Eye (tissue), 1 donor: ENCODE measurements around the gene C1orf35.

ENCODE experiments used
- DNase-seq: peaks from one replicate; pipeline ENCODE4 v3.0.0-alpha.2; 2015

C1orf35 gene

DNA sequence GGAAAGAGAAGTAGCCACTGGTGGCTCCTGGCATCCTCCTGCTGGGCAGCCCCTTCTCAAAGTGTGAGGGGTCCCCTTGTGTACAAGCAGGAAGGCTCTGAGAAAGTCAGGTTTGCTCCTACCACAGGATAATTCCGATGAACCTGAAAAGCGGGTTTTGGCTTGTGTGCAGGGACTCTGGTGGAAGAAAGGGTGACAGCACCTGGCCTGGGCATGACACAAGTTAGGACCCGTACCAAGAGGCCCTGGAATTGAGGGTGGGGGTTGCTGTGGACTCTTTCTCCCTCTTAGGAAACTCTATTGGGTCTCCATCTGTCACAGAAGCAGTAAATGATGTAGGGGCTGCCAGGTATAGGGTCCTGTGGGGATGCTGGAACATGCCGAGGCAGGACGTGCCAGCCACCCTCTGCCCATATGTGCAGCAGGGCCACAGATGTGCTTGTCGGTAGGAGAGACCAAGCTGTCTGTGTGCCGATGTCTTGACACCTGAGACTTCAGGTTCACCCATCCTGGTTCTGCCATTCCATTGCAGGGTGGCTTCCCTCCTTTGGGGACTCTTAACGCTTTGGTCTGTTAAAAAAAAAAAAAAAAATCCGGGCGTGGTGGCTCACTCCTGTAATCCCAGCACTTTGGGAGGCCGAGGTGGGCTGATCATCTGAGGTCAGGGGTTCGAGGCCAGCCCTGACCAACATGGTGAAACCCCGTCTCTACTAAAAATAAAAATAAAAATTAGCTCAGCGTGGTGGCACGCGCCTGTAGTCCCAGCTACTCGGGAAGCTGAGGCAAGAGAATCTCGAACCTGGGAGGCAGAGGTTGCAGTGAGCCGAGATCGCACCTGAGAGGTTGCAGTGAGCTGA lies 9.8 kb downstream of the C1orf35 start:
- no peak for DNase-seq

DNA sequence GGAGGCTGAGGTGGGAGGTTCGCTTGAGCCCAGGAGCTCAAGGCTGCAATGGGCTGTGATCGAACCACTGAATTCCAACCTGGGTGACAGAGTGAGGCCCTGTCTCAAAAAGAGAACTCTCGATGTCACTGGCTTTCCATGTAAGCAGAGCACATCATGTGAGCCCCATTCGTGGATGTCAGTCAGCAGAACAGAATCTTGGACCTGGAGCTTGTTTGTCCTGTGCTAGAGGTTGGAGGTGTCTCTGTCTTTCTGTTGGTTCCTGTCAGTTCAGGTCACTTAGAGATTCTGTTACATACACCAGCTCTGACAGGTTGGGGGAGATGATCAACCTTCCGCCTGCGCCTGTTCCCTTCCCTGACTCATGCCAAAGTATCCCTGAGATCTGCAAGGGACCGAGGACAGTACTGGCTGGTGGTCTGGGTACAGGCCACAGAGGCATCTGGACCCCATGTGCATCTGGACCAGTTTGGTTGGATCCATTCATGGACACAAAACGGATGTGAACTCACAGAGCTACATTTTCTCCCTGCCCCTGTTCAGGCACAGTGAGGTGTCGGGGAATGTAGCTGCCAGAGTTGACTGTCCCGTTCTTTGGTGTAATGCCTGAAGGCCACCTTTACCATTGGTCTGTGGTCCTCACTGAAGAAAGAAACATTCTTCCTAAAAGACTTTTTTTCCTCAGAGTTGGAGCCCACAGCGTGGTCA lies 10.6 kb downstream of the C1orf35 start:
- DNase-seq, result no peak

DNA sequence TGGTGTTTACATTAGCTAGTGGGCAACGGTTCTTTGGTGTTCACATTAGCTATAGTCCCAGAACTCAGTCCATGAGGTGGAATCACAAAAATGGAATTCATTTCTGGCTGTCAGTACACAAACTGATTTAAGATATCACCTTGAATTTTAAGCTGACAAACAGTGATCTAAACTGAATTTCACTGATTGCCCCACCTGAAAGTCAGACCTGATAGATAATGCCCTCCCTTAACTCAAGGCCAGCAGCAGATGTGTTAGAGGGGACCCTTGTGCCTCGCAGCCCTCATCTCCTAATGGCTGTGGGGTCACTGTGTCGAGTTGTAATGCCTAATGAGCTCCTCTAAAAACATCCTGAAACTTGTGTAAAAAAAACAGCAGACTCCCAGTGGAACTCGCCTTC lies 12.0 kb downstream of the C1orf35 start:
- DNase-seq, result no peak

DNA sequence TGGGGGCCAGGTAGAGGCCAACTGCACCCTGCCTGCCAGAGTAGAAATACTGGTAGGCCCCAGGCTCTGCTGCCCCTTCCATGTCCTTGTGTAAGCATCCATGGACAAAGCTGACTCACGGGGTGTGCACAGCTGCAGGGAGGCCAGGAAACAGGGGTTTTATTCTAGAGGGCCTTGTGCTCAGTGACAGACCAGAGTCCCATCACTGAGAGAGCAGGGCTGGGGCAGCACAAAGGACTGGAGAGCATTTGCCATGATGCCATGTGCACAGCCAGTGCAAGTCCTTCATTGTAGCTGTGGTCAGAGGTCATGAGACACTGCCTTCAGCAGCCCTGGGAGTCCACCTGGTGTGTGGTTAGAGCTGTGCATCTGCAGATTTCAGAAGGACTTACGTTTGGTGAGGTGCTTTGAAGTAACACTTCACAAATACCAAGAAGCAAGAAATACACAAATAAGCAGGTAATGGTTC lies 12.5 kb downstream of the C1orf35 start:
- no peak for DNase-seq

DNA sequence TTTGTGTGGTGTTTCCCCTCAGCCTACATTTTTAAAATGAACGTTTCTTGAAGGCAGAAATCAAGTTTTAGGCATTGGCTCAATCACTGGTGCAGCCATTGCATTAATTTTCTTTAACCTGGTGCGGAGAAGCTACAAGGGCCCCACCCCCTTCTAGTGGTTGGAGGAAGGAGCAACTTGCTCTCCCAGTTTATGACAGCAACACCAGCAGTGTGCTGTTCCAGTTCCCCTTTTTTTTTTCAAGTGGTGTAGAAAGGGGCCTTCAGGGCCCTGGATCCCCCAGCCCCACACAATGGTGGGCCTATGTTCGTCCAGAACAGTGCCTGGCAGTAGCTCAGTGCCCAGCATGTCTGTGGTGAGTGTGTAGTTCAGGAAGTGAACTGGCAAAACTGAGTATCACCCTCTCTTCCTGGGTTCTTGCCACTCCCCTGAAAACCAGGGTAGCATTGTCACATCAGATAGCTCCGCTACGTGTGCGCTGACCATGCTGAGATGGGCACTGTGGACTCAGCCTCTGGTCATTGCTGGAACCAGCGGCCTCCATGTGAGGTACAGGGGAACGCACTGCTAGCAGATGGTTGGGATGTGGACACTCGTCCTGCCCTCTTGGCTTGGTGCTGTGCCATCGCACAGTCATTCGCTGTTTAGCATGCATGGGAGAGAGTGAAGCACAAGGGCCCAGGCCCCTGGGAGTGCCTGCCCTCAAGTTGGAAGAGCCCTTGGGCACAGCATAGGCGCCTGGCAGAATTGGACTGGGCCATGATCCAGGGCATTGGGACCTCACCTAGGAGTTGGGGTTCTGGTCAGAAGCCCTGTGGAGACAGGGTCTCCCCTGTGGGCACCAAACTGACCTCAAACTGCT lies 13.4 kb downstream of the C1orf35 start:
- DNase-seq, result no peak

DNA sequence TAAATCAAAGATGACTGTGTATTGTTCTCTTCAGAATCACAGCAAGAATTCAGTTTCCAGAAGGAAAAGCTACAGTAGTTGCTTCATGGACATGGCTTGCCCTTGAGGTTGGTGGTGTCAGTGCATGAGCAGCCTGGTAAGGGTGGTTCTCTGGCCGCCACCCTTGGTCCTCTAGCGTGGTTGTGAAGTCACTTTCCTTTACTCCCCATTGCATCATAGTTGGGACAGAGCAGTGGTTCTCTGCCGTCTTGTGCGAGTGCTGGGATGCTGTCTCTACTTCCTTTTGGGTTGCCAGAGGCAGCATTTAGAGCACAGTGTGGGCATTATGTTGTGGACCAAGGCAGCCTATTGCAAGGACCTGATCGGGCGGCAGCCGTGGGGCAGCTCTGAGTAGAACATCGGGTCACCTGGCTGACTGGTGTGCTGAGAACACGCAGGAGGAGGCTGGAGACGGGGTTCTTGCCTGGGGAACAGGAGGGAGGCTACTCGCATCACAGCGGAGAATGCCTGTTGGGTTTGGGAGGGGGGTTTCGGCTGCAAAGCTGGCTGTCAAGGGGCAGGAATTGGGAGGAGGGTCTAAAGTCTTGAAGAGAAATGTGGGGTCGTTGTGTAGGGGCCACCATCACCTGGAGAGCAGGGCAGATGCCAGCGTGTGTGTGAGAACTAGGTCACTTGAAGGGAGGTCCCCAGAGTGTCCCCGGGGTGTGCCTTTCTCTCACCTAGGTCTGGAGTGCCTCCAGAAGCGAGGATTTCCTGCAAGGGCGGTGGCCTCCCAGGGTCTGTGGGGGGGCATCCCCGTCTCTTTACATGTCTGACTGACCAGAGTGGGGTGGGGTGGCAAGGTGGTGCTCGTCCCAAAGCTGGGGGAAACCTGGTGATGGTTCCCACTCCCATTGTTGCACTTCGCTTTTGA lies 14.3 kb downstream of the C1orf35 start:
- DNase-seq, result no peak

DNA sequence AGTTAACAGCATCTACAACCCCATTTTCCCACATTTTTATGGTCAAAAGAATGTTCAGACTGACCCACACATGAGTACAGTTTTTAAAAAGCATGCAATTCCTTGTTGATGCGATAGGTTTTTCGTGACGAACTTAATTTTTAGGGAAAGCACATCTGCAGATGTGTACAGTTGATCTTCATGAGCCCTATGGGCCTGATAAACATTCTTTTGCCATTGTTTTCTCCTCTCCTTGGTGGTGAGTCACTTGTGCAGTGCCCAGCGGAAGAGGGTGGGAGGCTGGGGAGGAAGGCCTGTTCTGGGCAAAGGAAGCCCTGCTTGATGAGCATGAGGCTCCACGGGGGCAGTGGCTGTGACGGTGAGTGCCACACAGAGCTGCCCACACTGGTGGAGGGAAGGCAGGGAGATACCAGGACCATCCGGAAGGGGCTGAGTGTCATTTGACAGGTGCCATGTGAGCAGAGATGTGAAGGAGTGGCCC lies 15.3 kb downstream of the C1orf35 start:
- no peak for DNase-seq

DNA sequence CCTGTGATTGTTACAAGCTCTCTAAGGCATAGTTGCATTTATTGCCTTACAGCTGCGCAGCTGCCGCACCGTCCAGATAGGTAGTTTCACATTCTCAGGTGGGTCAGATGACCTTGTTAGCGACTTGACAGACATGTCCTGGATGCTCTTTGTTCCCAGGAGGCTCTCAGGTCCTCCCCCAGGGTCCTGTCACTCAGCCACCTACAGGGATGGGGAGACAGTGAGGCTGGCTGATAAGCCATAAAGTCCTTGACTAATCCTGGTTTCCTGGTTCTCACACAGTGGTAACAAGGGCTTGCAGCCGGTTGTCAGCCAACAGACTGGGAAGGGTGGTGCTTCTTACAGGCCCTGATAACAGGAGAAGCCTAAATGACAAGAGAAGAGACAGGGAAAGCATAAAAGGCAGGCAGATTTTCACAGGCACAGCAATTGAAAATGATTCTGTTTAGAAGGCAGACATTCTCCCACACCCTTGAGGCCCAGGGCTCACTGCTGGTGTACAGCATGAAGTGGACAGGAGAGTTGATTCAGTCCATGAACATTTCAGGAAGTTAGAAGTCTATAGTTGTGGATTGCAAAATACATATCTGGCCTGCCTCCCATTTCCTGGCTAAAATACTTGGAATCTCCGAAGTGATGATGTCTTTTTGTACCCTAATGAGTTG lies 17.7 kb downstream of the C1orf35 start:
- DNase-seq, result no peak

DNA sequence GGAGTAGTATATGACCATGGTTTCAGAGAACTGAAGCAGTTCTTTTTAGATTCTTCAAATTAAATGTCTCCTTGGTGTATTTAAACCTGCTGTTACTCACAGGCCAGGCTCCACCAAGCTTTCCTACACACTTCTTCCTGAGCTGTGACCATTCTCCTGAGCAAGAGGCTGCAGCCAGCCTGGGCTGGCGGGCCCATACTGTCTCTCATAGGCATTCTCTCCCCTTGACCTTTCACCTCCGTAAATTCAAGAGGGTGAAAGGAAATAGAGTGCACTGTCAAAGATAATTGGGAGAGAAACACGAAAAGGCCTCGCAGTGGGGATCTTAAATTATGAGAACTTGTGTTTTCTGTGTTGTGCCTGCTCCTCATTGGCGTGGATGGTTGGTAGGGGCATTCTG lies 18.3 kb downstream of the C1orf35 start:
- no peak for DNase-seq

DNA sequence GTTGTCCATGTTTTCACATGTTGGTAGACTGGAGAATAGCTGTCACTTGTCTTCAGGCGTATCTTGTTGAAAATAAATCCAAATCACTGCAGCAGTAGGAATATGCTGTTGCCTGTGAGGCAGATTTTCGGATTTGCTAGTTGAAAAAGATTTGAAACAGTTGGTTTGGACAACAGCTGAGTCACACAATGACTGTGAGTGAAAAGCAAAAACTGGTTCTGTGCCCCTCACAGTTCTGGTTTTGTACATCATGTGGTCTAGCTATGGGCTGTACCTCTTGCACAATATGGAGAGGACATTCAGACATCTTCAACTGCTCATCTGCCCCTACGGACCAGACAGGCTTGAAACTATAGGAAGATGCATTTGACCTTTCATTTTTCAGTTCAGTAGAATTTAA lies 18.8 kb downstream of the C1orf35 start:
- no peak for DNase-seq

DNA sequence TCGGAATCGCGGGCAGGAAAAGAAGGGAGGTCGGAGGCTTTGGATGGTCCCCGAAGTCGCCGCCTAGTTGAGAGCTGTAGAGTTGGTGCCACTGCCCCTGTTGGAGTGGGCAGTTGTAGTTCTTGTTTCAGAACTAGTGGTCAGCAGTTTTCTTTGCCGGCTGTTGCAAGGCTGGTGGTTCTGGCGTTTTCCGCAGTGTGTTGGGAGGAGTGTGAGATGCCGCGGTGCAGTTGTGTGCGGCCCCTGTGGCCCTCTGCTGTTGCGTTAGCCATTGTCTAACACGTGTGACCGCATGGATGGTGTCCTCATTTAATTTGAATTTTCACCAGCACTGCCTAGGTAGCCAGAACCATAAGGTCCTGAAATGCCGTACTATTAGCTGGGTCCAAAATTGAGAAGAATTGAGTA lies 19.2 kb downstream of the C1orf35 start:
- no peak for DNase-seq

DNA sequence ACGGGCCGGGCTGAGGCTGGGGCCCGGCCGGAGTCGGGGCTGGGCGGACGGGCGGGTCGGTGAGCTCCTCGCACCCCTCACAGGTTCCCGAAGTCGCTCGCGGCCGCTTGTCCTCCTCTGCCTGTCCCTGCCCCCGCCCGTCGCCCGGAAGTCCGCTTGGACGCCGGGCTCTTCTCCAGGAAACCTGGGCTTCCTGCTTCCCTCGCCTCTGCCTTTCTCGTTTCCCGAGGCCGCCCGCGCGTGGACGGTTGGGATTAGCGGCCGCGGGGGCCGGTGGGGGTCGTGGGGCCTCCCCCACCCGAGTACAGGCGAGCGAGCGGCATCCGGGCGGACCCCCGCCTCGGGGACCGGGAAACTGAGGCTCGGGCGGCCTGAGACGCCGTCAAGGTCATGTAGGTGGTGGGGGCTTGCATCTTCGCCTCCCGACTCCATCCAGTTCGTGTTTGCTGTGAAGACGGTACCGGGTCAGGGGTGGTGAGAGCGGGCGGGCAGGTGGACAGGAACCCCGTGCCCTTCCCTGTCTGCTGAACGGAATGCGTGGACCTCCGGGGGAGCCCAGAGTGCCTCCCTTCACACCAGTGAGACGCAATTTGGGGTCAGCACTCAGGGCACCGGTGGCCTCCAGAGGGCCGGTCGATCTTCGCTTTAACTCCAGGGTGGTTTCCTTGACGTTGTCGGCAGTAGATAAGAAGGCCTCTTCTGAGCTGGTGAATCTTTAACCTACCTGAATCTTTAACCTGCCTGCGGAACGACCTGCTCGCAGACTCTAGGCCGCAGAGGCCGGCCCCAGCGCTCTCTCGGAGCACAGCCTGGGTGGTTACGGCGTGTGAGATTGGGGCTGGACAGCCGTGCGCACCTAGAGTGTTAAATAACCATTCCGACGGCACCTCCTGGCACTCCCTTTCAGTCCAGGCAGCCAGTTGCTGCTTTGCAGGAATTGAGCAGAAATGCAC lies 19.9 kb downstream of the C1orf35 start:
- peak; percentile 60 for DNase-seq

DNA sequence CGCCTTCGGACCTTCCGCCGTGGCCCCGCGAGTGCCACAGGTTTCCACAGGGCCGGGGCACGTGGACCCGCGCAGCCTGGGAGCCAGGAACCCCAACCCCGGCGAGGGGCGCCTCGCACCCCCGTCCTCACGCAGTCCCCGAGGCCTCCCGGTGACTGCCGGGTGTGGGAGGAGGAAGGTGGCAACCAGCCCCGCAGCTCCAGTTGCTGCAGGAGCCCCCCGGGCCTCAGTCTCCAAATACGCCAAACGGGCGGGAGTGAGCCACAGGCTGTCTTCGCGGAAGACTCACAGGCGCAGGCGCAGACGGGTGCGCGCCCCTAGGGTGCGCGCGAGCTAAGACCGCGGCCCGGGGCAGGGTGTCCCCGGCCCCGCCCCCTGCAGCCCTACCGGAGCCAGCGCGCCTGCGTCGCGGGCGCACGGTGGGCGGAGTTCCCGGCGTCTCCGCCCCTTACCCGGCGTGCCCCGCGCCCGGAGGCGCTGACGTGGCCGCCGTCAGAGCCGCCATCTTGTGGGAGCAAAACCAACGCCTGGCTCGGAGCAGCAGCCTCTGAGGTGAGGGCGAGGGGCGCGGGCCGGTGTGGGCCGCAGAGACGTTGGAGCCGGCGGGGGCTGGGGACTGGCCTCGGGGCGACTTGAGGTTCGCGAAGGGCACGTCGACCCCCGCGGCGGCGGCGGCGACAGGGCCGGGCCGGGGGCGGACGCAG lies 20.8 kb downstream of the C1orf35 start, which contains the start of gene ARF1:
Gene ARF1 (plus strand): TSS at position 495 of the 704 bp plus-strand sequence. CDS start 14,407 bp downstream, outside the sequence.
- peak; percentile 97 for DNase-seq

DNA sequence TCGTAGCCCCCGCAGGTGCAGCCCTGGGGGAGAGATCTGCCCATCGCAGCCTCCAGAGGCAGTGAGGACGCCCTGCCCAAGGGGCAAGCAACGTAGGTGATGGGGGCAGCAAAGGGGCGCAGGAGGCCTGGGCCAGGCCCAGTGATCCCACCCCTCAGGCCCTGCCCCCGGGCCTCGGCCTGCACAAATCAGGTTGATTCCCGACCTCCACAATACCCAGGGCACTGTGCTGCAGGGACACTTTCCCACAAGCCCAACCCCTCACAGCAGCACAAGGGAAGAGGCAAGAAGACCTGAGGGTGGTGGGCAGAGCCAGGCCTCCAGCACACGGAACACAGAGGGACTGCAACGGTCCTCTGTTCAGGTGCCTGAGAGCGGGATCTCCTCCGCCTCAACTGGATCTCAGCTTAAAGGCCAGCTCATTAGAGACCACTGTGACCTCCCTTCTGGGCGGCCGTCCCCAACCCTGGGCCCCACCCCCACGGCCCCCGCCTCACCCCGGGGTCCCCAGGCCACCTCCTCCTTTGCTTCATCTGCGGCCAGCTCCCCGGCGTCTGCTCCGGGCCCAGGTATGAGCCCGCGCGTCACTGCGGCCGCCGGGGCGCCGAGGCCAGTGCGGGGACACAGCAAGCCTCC lies 21.4 kb downstream of the C1orf35 start:
- DNase-seq, result peak; percentile 48

DNA sequence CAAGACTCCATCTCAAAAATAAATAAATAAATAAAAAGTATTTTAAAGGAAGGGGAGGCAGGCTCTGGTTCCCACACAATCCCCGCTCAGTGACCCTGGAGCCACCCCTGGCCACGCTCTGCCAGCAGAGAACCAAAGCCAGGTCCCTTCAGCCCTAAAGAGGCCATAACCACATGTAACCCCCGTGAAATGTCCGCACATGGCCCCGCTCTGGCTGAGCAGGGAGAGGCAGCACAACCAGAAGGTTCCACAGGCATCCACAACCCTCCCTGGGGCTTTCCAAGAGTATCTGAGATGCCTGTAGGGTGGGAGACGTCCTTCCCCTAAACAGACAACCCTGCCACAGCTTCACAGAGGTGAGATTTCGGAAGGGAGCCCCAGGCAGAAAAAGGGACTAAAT lies 22.0 kb downstream of the C1orf35 start:
- DNase-seq, result no peak

DNA sequence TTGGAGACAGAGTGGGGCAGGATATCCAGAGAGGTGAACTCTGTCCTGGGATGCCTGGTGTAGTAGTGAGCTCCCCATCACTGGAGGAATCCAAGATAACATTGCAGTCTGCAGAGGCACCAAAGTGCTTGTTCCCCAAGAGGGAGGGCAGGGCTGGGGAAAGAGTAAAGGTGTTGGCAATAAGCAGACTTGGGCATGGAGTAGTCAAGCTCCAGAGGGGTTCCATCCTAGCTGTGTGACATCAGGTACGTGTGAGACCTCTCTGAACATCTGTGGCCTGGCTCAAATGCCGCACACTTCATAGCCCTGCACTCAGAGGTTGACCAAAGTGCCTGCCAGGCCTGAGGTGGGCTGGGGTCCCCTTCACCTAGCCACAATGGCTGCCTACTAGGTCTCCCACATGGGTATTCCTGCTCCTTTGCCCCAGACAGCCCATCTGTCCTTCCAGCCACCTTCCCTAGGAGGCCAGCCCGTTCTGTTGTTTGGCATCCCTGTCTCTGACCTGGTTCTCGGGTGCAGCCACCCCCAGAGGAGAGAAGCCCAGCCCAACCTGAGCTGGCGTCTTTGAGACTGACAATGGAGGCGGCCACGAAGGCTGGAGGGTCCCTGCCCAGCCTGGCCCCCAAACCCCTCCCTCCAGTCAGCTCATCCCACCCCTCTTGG lies 23.4 kb downstream of the C1orf35 start:
- DNase-seq, result no peak

DNA sequence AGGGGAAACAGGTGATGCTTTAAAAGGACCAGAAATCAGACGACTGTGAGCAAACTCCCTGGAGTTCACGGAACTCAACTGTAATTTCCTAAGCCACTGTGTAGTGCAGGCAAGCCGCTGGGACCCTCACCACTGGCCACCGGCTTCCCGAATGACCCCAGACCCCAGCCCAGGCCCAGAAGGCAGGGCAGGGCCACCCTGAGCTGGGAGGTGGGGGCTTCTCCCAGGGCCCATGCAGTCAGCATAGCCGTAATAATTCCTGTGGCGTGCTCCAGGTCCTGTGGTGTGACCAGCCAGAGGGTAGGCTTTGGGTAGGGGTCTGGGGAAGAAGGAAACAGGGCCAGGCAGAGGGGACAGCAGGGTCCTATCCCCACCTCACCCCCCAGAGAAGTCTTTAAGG lies 24.1 kb downstream of the C1orf35 start:
- DNase-seq, result no peak
